ENCODE results near the gene RYR2. TPM values are rescaled to one million over a fixed set of nuclear protein-coding genes. Genes with fewer than 3 reads are reported as not detected.

Gene RYR2
- total RNA-seq, 6 experiments from 2014 or later = 0.05 to 0.17 TPM; not detected in 4

DNA sequence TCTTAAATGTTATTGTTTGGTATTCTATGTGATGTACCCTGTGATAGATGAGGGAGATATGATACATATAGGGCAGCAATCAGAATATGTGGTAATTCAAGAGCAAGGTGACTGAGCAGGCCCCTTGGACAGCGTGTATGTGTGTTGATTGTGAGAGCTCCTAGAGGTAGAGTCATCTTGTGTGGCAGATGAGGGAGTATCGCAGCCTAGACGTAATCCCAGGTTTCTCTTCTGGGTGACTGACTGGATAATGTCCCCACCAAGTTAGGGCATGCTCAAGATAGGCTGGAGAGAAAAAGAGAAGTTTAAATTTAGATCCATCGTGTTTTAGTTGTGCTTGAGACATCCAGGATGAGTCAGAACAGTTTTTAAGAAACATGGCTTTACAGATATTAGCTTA is 663.5 kb downstream of the RYR2 start:
- no peak for DNase-seq
- Mint-ChIP-seq H3K9me3 (peaks cover 17% of the 10 kb centered on the region), H3K36me3 (ENCODE audit: low read depth) (no peaks in the 10 kb centered on the region; the same call in 1 of the 2 replicates), H3K27me3 (ENCODE audit: insufficient read depth) (peaks cover 3% of the 10 kb centered on the region), H3K4me3 (no peak overlapping the region), H3K27ac (no peak overlapping the region), H3K4me1 (ENCODE audit: low read depth) (no peaks in the 10 kb centered on the region)
- TF ChIP-seq CTCF (IDR thresholded peaks at IDR 0.05) = no peak

DNA sequence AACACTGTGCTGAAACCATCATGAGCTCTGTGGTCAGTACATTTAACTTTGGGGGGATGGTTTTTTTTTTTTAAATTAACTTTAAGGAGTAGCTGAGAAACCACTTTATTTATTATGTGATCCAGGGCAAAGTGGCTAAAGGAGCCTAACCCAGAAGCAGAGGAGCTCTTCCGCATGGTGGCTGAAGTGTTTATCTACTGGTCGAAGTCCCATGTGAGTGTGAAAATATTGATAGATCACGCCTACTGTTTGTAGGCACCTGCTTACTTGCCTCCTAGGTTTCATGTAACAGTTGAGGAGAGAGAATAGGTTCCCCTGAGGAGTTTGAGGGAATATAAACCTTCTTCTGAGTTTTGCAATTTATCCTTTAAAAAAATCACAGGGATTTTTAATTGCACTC is 667.4 kb downstream of the RYR2 start:
- Mint-ChIP-seq H3K27ac (no peak overlapping the region), H3K27me3 (ENCODE audit: insufficient read depth) (peaks cover 3% of the 10 kb centered on the region), H3K9me3 (peaks cover 26% of the 10 kb centered on the region), H3K36me3 (ENCODE audit: low read depth) (no peaks in the 10 kb centered on the region; the same call in 1 of the 2 replicates), H3K4me3 (no peak overlapping the region), H3K4me1 (ENCODE audit: low read depth) (no peaks in the 10 kb centered on the region)
- no peak for DNase-seq
- no peak for TF ChIP-seq CTCF (IDR thresholded peaks at IDR 0.05)

- Mint-ChIP-seq H3K27ac (no peak overlapping the region), H3K9me3 (peaks cover 20% of the 10 kb centered on the region), H3K4me1 (ENCODE audit: low read depth) (no peaks in the 10 kb centered on the region), H3K4me3 (no peak overlapping the region), H3K36me3 (ENCODE audit: low read depth) (no peaks in the 10 kb centered on the region; the same call in 1 of the 2 replicates), H3K27me3 (ENCODE audit: insufficient read depth) (no peaks in the 10 kb centered on the region; the same call in 1 of the 2 replicates)
- no peak for DNase-seq
- TF ChIP-seq CTCF (IDR thresholded peaks at IDR 0.05) = no peak
Measured at GRCh38 chr1:237711281-237711680, 669.3 kb downstream of the RYR2 start.

DNA sequence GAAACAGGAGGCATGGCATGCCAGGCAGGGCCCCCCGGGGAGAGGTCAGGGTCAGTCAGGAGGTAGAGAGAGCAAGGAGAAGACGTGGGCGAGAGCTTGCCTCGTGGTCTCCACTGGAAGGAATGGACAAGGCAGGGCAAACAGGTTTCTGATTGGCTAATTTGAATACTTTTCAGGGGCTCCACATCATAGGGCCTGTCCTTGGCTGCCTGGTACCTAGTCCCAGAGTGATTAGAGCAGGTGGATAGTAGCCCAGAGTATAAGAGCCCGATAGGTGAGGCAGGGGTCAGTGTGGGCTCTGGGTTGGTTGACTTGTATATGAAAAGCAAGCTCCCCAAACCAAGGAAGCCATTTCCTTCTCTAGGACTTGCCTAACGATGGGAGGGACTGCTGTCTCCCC is 670.1 kb downstream of the RYR2 start:
- Mint-ChIP-seq H3K27ac (no peak overlapping the region), H3K27me3 (ENCODE audit: insufficient read depth) (no peaks in the 10 kb centered on the region), H3K36me3 (ENCODE audit: low read depth) (no peaks in the 10 kb centered on the region; the same call in 1 of the 2 replicates), H3K9me3 (peaks cover 17% of the 10 kb centered on the region), H3K4me3 (no peak overlapping the region), H3K4me1 (ENCODE audit: low read depth) (no peaks in the 10 kb centered on the region)
- no peak for TF ChIP-seq CTCF (IDR thresholded peaks at IDR 0.05)
- no peak for DNase-seq

DNA sequence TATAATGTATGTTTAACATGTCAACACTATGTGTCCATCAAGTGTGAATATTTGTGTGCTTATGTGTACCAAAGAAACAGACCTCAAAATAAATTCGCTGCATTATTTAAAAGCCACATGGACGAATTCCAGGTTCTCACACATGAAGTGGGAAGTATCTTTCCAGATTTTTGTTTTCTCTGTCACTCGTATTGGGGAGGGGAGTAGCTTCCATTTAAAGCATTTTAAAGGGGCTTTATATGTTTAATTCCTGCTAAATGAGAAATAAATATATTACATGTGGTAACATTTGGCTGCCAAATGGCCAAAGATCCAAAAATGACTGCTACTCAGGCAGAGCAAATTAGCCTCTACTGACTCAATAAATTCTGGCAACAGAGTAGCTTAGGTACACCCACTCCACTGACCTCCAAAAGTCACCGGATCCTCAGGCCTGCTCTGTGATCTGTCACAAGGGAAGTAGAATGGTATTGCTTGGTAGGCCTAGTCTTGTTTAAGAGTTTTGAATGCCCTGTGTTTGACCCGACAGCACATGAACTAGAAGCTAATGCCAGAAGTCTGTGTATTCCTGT is 670.7 kb downstream of the RYR2 start:
- Mint-ChIP-seq H3K36me3 (ENCODE audit: low read depth) (no peaks in the 10 kb centered on the region; the same call in 1 of the 2 replicates), H3K27ac (no peak overlapping the region), H3K4me3 (no peak overlapping the region), H3K9me3 (peaks cover 21% of the 10 kb centered on the region), H3K4me1 (ENCODE audit: low read depth) (no peaks in the 10 kb centered on the region), H3K27me3 (ENCODE audit: insufficient read depth) (no peaks in the 10 kb centered on the region)
- DNase-seq = no peak
- no peak for TF ChIP-seq CTCF (IDR thresholded peaks at IDR 0.05)
